C4-2B (cell line): ENCODE measurements around the gene C19orf81.

Source experiments
- ZFX ChIP-seq: fragments of 450-650 bp; IDR thresholded peaks from 2 replicates; pipeline ENCODE4 v1.6.1; 2017
- TF ChIP-seq, protein P1 (sequence below): fragments of 450-650 bp; conservative IDR thresholded peaks from 2 replicates; pipeline ENCODE4 v1.5.1; 2017; ENCODE audit warnings: mild to moderate bottlenecking

DNA sequence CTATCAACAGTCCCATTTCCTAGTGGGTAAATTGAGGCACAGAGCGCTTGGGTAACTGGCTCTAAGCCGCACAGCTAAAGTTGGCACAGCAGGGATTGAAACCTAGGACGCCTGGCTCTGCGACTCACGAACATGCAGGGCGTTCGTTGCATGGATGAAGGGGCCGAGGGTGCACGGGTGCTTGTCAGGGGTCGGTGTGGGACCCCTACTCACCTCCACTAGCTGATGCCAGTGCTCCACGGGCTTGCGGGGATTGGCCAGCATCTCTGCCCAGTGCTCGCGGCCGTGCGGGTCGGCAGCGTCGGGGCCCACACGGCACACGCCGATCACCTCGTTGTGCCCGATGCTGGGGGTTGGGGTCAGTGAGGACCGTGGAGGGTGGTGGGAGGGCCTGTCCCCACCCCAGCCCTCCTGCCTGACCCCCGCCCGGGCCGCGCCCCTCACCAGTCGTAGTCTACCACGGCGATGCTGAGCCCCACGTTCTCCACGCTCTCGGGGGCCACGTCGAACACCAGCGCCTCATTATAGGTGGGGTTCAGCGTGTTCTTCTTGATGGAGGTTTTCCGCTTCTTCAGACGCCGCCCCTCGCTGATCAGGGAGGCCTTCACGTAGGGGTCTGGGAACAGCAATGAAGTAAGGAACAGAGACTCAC is 24.2 kb upstream of the C19orf81 start:
- TF ChIP-seq, protein P1, sequence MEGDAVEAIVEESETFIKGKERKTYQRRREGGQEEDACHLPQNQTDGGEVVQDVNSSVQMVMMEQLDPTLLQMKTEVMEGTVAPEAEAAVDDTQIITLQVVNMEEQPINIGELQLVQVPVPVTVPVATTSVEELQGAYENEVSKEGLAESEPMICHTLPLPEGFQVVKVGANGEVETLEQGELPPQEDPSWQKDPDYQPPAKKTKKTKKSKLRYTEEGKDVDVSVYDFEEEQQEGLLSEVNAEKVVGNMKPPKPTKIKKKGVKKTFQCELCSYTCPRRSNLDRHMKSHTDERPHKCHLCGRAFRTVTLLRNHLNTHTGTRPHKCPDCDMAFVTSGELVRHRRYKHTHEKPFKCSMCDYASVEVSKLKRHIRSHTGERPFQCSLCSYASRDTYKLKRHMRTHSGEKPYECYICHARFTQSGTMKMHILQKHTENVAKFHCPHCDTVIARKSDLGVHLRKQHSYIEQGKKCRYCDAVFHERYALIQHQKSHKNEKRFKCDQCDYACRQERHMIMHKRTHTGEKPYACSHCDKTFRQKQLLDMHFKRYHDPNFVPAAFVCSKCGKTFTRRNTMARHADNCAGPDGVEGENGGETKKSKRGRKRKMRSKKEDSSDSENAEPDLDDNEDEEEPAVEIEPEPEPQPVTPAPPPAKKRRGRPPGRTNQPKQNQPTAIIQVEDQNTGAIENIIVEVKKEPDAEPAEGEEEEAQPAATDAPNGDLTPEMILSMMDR: no peak
- no peak for TF ChIP-seq ZFX
